PC-3 (cell line): ENCODE measurements around the gene HOXD11. TPM values are rescaled to one million over a fixed set of nuclear protein-coding genes. Genes with fewer than 3 reads are reported as not detected.

Experiments used
- ATAC-seq: fragments of 200-7000 bp; cut with Tn5 transposase; 2 replicates; pipeline ENCODE4 v1.9.1; 2020; ENCODE audit warnings: mild to moderate bottlenecking, moderate library complexity
- BruUV-seq: library from RNA; stranded (reverse); fragments of 400-500 nt; replicated peaks from 2 replicates; lab custom pipeline; 2021; lab: Mats Ljungman, UMichigan
- CTCF ChIA-PET: fragments of 300-600 bp; sonication (Branson Sonifier 250); formaldehyde crosslinking; loops from one replicate; lab custom pipeline; 2022; ENCODE audit warnings: antibody characterized with exemption; lab: Charles Lee
- POLR2A ChIA-PET: fragments of 300-600 bp; sonication (Branson Sonifier 250); formaldehyde crosslinking; loops from one replicate; lab custom pipeline; 2022; ENCODE audit warnings: antibody characterized with exemption; ENCODE audit not compliant: unreplicated experiment; lab: Charles Lee
- DNase-seq: peaks from one replicate; pipeline ENCODE4 v3.0.0-alpha.2; 2015
- H2AFZ ChIP-seq: fragments of 300-600 bp; sonication (generic); 2 replicates; pipeline ENCODE4 v1.6.0; 2016; ENCODE audit warnings: antibody characterized with exemption, low read length
- H3F3A ChIP-seq: fragments of 300-600 bp; sonication (generic); one replicate; pipeline ENCODE4 v1.6.0; 2017; ENCODE audit warnings: antibody characterized with exemption, low read length, control low read depth, mild to moderate bottlenecking; ENCODE audit not compliant: unreplicated experiment
- H3K27ac ChIP-seq: fragments of 300-600 bp; sonication (generic); 2 replicates; pipeline ENCODE4 v1.5.1; 2016; ENCODE audit warnings: mild to moderate bottlenecking, low read length
- H3K27me3 ChIP-seq: fragments of 300-600 bp; sonication (generic); 2 replicates; pipeline ENCODE4 v1.6.1; 2016; ENCODE audit warnings: low read length, mixed read lengths
- H3K36me3 ChIP-seq: fragments of 300-600 bp; sonication (generic); 2 replicates; pipeline ENCODE4 v1.6.1; 2016; ENCODE audit warnings: low read depth, mixed run types, low read length, mixed read lengths
- H3K4me1 ChIP-seq: fragments of 300-600 bp; sonication (generic); 2 replicates; pipeline ENCODE4 v1.5.1; 2016; ENCODE audit warnings: low read length; ENCODE audit not compliant: insufficient read depth
- H3K4me2 ChIP-seq: fragments of 300-600 bp; sonication (generic); 2 replicates; pipeline ENCODE4 v1.6.0; 2016; ENCODE audit warnings: low read length
- H3K4me3 ChIP-seq: fragments of 300-600 bp; sonication (generic); 2 replicates; pipeline ENCODE4 v1.5.1; 2016; ENCODE audit warnings: mild to moderate bottlenecking, low read length, mixed read lengths
- H3K79me2 ChIP-seq: fragments of 300-600 bp; sonication (generic); 2 replicates; pipeline ENCODE4 v1.6.1; 2017; ENCODE audit warnings: low read length, mixed read lengths
- H3K9ac ChIP-seq: fragments of 300-600 bp; sonication (generic); 2 replicates; pipeline ENCODE4 v1.6.0; 2016; ENCODE audit warnings: mild to moderate bottlenecking, low read length
- H3K9me2 ChIP-seq: fragments of 300-600 bp; sonication (generic); replicated peaks from 2 replicates; pipeline ENCODE4 v1.6.1; 2016; ENCODE audit warnings: mixed run types, low read length, mixed read lengths
- H3K9me3 ChIP-seq: fragments of 300-600 bp; sonication (generic); 2 replicates; pipeline ENCODE4 v1.6.1; 2016; ENCODE audit warnings: low read length, mixed read lengths
- H4K20me1 ChIP-seq: fragments of 300-600 bp; sonication (generic); 2 replicates; pipeline ENCODE4 v1.6.1; 2016; ENCODE audit warnings: low read length, mixed read lengths
- EZH2 ChIP-seq: fragments of 300-600 bp; sonication (generic); IDR thresholded peaks from one replicate; pipeline ENCODE4 v1.6.1; 2017; ENCODE audit warnings: antibody characterized with exemption, mild to moderate bottlenecking, low read length; ENCODE audit not compliant: unreplicated experiment
- EZH2phosphoT487 ChIP-seq: fragments of 300-600 bp; sonication (generic); IDR thresholded peaks from 2 replicates; pipeline ENCODE4 v1.6.1; 2018; ENCODE audit warnings: mild to moderate bottlenecking, antibody characterized with exemption, low read length, borderline replicate concordance
- intact Hi-C: fragments of 100-400 bp; cut with micrococcal nuclease; formaldehyde crosslinking; loops from 2 replicates; pipeline ENCODE4 v1.9.0; 2023
- total RNA-seq: library from RNA; depleted of rRNA; stranded (reverse); fragments of >200 nt; gene quantifications from 2 replicates; pipeline ENCODE4 v1.2.3, GENCODE V29; 2014
- TF ChIP-seq, protein P1 (sequence below): fragments of 300-600 bp; sonication (generic); conservative IDR thresholded peaks from 2 replicates; pipeline ENCODE4 v1.5.1; 2017; ENCODE audit warnings: antibody characterized with exemption, low read depth, mild to moderate bottlenecking, low read length

The HOXD11 gene
- total RNA-seq, 1 experiment from 2014 or later: not detected

- ChIA-PET CTCF (no interaction called here), POLR2A (interaction anchor here (0.6 kb wide), 1 partner anchor 224 kb away, joined by 3 read pairs; no protein-coding TSS in a partner anchor)
- intact Hi-C loops: loop anchor here (10.0 kb wide), 1 partner anchor 1057 kb away; no protein-coding TSS in a partner anchor
These were observed 15.5 kb upstream of the HOXD11 start for GRCh38 chr2:176091329-176092258.

DNA sequence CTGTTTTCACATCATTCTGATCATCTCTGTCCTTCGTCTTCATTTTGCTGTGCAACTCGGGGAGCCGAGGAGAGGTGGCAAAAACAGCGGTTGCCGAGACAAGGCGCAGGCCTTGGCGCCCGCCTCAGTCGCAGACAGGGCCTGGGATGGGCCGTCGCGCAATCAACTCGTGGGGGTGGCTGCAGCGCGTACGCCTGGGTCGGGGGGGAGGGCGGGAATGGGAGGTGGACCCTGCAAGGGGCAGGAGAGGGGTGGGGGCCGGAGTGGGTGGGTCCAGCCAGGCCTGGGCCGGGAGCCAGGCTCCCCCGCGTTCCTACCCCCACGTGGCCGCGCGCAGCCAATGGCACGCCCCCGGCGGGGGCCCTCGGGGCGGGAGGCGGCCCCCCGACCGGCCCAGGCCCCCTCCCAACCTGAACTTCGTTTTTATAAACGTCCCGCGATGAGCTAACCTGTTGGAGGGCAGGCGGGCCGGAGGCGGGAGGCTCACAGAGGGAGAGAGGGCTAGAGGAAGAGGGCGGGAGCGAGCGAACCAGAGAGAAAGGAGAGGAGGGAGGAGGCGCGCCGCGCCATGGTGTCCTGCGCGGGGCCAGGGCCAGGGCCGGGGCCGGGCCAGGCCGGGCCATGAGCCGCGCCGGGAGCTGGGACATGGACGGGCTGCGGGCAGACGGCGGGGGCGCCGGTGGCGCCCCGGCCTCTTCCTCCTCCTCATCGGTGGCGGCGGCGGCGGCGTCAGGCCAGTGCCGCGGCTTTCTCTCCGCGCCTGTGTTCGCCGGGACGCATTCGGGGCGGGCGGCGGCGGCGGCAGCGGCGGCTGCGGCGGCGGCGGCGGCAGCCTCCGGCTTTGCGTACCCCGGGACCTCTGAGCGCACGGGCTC is 14.6 kb upstream of the HOXD11 start, which contains the start of gene HOXD13:
Gene HOXD13 (plus strand): TSS at position 452 of the 875 bp plus-strand sequence. CDS start 170 bp downstream, at position 622.
- H2AFZ ChIP-seq: peak within 1 kb of the TSS; percentile 78
- no TSS peak for BruUV-seq
- ChIA-PET POLR2A (interaction anchor here (0.6 kb wide), 1 partner anchor 225 kb away, joined by 3 read pairs; no protein-coding TSS in a partner anchor), CTCF (interaction anchor here (0.5 kb wide), 1 partner anchor 1701 kb away, joined by 8 read pairs; no protein-coding TSS in a partner anchor)
- H3K9me2 ChIP-seq: no peaks in the 10 kb centered on the region
- H3K27me3 ChIP-seq: peaks cover 40% of the 10 kb centered on the region
- TF ChIP-seq EZH2phosphoT487: no peak
- no peak for TF ChIP-seq EZH2
- TF ChIP-seq, protein P1, sequence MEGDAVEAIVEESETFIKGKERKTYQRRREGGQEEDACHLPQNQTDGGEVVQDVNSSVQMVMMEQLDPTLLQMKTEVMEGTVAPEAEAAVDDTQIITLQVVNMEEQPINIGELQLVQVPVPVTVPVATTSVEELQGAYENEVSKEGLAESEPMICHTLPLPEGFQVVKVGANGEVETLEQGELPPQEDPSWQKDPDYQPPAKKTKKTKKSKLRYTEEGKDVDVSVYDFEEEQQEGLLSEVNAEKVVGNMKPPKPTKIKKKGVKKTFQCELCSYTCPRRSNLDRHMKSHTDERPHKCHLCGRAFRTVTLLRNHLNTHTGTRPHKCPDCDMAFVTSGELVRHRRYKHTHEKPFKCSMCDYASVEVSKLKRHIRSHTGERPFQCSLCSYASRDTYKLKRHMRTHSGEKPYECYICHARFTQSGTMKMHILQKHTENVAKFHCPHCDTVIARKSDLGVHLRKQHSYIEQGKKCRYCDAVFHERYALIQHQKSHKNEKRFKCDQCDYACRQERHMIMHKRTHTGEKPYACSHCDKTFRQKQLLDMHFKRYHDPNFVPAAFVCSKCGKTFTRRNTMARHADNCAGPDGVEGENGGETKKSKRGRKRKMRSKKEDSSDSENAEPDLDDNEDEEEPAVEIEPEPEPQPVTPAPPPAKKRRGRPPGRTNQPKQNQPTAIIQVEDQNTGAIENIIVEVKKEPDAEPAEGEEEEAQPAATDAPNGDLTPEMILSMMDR: no peak
- H3K9ac ChIP-seq: no peak within 1 kb of the TSS
- no peaks in the 10 kb centered on the region for H3F3A ChIP-seq
- H4K20me1 ChIP-seq: no peaks in the 10 kb centered on the region
- H3K4me2 ChIP-seq: peak within 1 kb of the TSS; percentile 84
- H3K4me1 ChIP-seq: peaks cover 7% of the 10 kb centered on the region; the same call in 1 of the 2 replicates
- H3K9me3 ChIP-seq: no peaks in the 10 kb centered on the region
- no peaks in the 10 kb centered on the region for H3K36me3 ChIP-seq
- no peak for DNase-seq
- peak; percentile 11 for ATAC-seq
- H3K27ac ChIP-seq: no peak within 1 kb of the TSS
- no peaks in the 10 kb centered on the region for H3K79me2 ChIP-seq
- H3K4me3 ChIP-seq: peak within 1 kb of the TSS; percentile 66
- intact Hi-C loops: loop anchor here (10.0 kb wide), 1 partner anchor 1058 kb away; no protein-coding TSS in a partner anchor

More at GRCh38 chr2:176091329-176092258, 15.5 kb upstream of the HOXD11 start:
- H3K4me2 ChIP-seq: no peak overlapping the region
- H3K4me3 ChIP-seq: no peak overlapping the region
- DNase-seq (no peak), ATAC-seq (no peak)
- H4K20me1 ChIP-seq: no peaks in the 10 kb centered on the region
- no peak overlapping the region for H3K9ac ChIP-seq
- no peak overlapping the region for H2AFZ ChIP-seq
- no peak overlapping the region for H3K27ac ChIP-seq
- H3K9me3 ChIP-seq: no peaks in the 10 kb centered on the region
- TF ChIP-seq EZH2 (no peak), EZH2phosphoT487 (no peak)
- TF ChIP-seq, protein P1: no peak
- H3F3A ChIP-seq: no peaks in the 10 kb centered on the region
- H3K4me1 ChIP-seq: peaks cover 7% of the 10 kb centered on the region; the same call in 1 of the 2 replicates
- no TSS peak for BruUV-seq
- no peaks in the 10 kb centered on the region for H3K79me2 ChIP-seq
- H3K36me3 ChIP-seq: no peaks in the 10 kb centered on the region
- H3K27me3 ChIP-seq: peaks cover 40% of the 10 kb centered on the region
- H3K9me2 ChIP-seq: no peaks in the 10 kb centered on the region
